Chondrocyte (in vitro differentiated cells): ENCODE results near the gene MT1HL1. TPM values are rescaled to one million over a fixed set of nuclear protein-coding genes. Genes with fewer than 3 reads are reported as not detected.
A peak's percentile ranks its signal among the peaks of the same experiment; 100 is the strongest.

Experiments
- DNase-seq: peaks from one replicate; pipeline ENCODE4 v3.0.0; 2021; ENCODE audit warnings: mixed read lengths, low spot score
- H3K27ac Mint-ChIP-seq: one replicate; pipeline ENCODE4 v1.8.0; 2021; ENCODE audit warnings: mild to moderate bottlenecking, moderate library complexity, mixed read lengths; ENCODE audit not compliant: unreplicated experiment
- H3K27me3 Mint-ChIP-seq: 2 replicates; pipeline ENCODE4 v1.8.0; 2021; ENCODE audit warnings: low read depth, mixed read lengths
- H3K36me3 Mint-ChIP-seq: 2 replicates; pipeline ENCODE4 v1.8.0; 2021; ENCODE audit warnings: low read depth, mixed read lengths
- H3K4me1 Mint-ChIP-seq: 2 replicates; pipeline ENCODE4 v1.8.0; 2021; ENCODE audit warnings: low read depth, mild to moderate bottlenecking, mixed read lengths
- H3K4me3 Mint-ChIP-seq: one replicate; pipeline ENCODE4 v1.8.0; 2021; ENCODE audit warnings: mild to moderate bottlenecking, moderate library complexity, mixed read lengths; ENCODE audit not compliant: unreplicated experiment
- H3K9me3 Mint-ChIP-seq: 2 replicates; pipeline ENCODE4 v1.8.0; 2021; ENCODE audit warnings: low read depth, mixed read lengths
- CTCF ChIP-seq: fragments of 200-600 bp; sonication (generic); IDR thresholded peaks from 2 replicates; pipeline ENCODE4 v1.5.0; 2021; ENCODE audit warnings: antibody characterized with exemption, mild to moderate bottlenecking, moderate library complexity
- total RNA-seq: library from RNA; stranded (reverse); gene quantifications from 3 replicates; pipeline ENCODE4 v1.2.1, GENCODE V29; 2021

MT1HL1 gene
- total RNA-seq, 1 donor from 2014 or later = not detected

GRCh38 chr1:237018896-237019295 lies 14.7 kb upstream of the MT1HL1 start:
- no peak overlapping the region for H3K27ac Mint-ChIP-seq
- no peak overlapping the region for H3K4me3 Mint-ChIP-seq
- no peak for TF ChIP-seq CTCF
- H3K9me3 Mint-ChIP-seq = no peaks in the 10 kb centered on the region
- peaks cover 24% of the 10 kb centered on the region for H3K27me3 Mint-ChIP-seq
- no peaks in the 10 kb centered on the region for H3K36me3 Mint-ChIP-seq
- peaks cover 4% of the 10 kb centered on the region for H3K4me1 Mint-ChIP-seq
- DNase-seq = no peak

- Mint-ChIP-seq H3K36me3 (no peaks in the 10 kb centered on the region), H3K27ac (no peak overlapping the region), H3K4me3 (no peak overlapping the region), H3K27me3 (peaks cover 24% of the 10 kb centered on the region), H3K4me1 (peaks cover 21% of the 10 kb centered on the region), H3K9me3 (no peaks in the 10 kb centered on the region)
- TF ChIP-seq CTCF = no peak
- no peak for DNase-seq
Observed at GRCh38 chr1:237016626-237017025, 12.4 kb upstream of the MT1HL1 start.

- Mint-ChIP-seq H3K9me3 (no peaks in the 10 kb centered on the region), H3K4me1 (peaks cover 29% of the 10 kb centered on the region), H3K36me3 (no peaks in the 10 kb centered on the region), H3K27ac (peak overlapping the region; percentile 74), H3K27me3 (peaks cover 21% of the 10 kb centered on the region), H3K4me3 (no peak overlapping the region)
- DNase-seq = no peak
- no peak for TF ChIP-seq CTCF
Observed at GRCh38 chr1:237013608-237014007, 9.4 kb upstream of the MT1HL1 start.

GRCh38 chr1:237012788-237013383 lies 8.6 kb upstream of the MT1HL1 start:
- TF ChIP-seq CTCF = no peak
- H3K27ac Mint-ChIP-seq = peak overlapping the region; percentile 91
- H3K9me3 Mint-ChIP-seq = no peaks in the 10 kb centered on the region
- no peak for DNase-seq
- peaks cover 29% of the 10 kb centered on the region for H3K4me1 Mint-ChIP-seq
- H3K27me3 Mint-ChIP-seq = peaks cover 14% of the 10 kb centered on the region
- H3K36me3 Mint-ChIP-seq = no peaks in the 10 kb centered on the region
- H3K4me3 Mint-ChIP-seq = peak overlapping the region; percentile 43

- no peaks in the 10 kb centered on the region for H3K36me3 Mint-ChIP-seq
- H3K27me3 Mint-ChIP-seq = peaks cover 12% of the 10 kb centered on the region
- peak overlapping the region; percentile 91 for H3K27ac Mint-ChIP-seq
- TF ChIP-seq CTCF = no peak
- DNase-seq = no peak
- no peaks in the 10 kb centered on the region for H3K9me3 Mint-ChIP-seq
- H3K4me1 Mint-ChIP-seq = peaks cover 29% of the 10 kb centered on the region
- peak overlapping the region; percentile 3 for H3K4me3 Mint-ChIP-seq
Observed at GRCh38 chr1:237012361-237012760, 8.1 kb upstream of the MT1HL1 start.
